Stomach smooth muscle (tissue), 2 donors: ENCODE data around the gene EMP3.
"Not testable (repeated sequence)": the region's sequence is repeated elsewhere in the genome, so short reads cannot be mapped to it uniquely, and the experiment has no call there.

Experiments
- H3K27ac ChIP-seq: one replicate; pipeline ENCODE4 v1.7.0; 2013; ENCODE audit warnings: mild to moderate bottlenecking, low read length, inconsistent platforms
- H3K27me3 ChIP-seq, 2 donors: one replicate each; pipeline ENCODE4 v1.7.0; 2013; ENCODE audit warnings: low read length in 2 of 2; ENCODE audit not compliant: insufficient read depth in 2 of 2, control insufficient read depth in 1 of 2
- H3K36me3 ChIP-seq, 2 donors: one replicate each; pipeline ENCODE4 v1.7.0; 2013; ENCODE audit warnings: low read length in 2 of 2; ENCODE audit not compliant: control insufficient read depth in 2 of 2, insufficient read depth in 2 of 2
- H3K4me1 ChIP-seq: one replicate; pipeline ENCODE4 v1.7.0; 2013; ENCODE audit warnings: low read length; ENCODE audit not compliant: control insufficient read depth, insufficient read depth
- H3K4me3 ChIP-seq, 2 donors: one replicate each; pipeline ENCODE4 v1.7.0; 2013; ENCODE audit warnings: low read length in 2 of 2
- H3K9ac ChIP-seq, 2 donors: one replicate each; pipeline ENCODE4 v1.7.0; 2013; ENCODE audit warnings: low read length in 2 of 2, mild to moderate bottlenecking in 1 of 2
- H3K9me3 ChIP-seq, 2 donors: one replicate each; pipeline ENCODE4 v1.7.0; 2013; ENCODE audit warnings: low read length in 2 of 2; ENCODE audit not compliant: control insufficient read depth in 2 of 2
- donor health status: healthy.
- donor health status: Pancreatic carcinoma.

Gene EMP3

DNA sequence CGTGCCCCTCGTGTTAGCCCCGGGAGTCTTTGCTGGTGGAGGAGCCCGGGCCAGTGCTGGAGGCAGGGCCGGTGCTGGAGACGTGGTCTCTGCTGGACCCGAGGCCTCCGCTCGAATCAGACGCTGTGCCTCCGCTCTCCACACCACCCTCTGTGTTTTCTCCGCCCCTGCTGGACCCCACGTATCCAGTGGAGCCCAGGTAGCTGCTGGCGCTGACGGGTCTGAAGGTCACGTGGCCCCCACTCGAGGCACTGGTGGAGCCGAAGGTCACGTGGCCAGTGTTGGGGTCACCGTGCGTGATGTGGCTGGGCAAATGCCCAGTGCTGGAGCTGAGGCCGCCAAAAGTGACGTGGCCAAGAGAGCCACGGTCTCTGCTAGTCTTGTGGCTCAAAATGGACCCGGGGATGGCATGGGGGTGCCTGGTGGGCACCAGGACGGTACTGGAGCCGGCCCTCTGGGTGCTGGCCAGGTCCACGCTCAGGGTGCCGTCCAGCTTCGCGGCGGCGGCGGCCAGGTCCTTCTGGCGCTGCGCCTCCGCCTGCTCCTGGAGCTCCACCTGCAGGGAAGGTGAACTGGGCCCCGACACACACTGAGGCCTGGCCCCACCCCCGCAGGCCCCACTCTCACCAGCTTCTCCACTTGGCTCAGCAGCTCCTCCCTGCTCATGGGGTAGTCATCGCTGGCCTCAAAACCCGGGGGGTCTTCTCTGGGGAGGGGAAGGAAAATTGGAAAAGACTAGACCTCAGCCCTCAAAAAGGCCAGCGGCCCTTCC, 28.2 kb upstream of the EMP3 start:
- H3K27me3 ChIP-seq, result peaks cover 0 to 4% of the 10 kb centered on the region in 2 donors
- H3K4me3 ChIP-seq, result no peak overlapping the region
- no peak overlapping the region for H3K9ac ChIP-seq
- no peaks in the 10 kb centered on the region for H3K4me1 ChIP-seq
- no peaks in the 10 kb centered on the region for H3K36me3 ChIP-seq
- H3K27ac ChIP-seq, result no peak overlapping the region
- no peaks in the 10 kb centered on the region for H3K9me3 ChIP-seq

DNA sequence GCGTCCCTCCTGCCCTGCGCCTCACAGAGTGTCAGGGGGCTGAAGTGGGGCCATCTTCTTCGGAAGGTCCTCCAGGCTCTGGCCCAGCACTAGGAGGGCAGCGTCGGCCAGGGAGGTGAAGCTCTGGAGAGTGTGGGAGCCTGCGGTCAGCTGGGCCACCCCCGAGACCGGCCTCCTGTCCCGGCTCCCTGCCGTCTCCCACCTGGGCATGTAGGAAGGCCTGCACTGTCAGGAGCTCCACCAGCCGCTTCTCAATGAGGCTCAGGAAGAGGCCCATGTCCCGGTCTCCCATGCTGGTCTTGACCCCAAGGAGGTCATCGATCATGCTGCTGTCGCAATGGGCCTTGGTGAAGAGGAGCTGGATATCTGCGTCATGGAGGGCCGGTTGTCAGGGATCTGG, 27.4 kb upstream of the EMP3 start:
- H3K36me3 ChIP-seq, result no peaks in the 10 kb centered on the region
- peaks cover 0 to 2% of the 10 kb centered on the region in 2 donors for H3K27me3 ChIP-seq
- no peaks in the 10 kb centered on the region for H3K9me3 ChIP-seq
- H3K4me1 ChIP-seq, result no peaks in the 10 kb centered on the region
- H3K9ac ChIP-seq, result no peak overlapping the region
- H3K4me3 ChIP-seq, result no peak overlapping the region
- H3K27ac ChIP-seq, result no peak overlapping the region

DNA sequence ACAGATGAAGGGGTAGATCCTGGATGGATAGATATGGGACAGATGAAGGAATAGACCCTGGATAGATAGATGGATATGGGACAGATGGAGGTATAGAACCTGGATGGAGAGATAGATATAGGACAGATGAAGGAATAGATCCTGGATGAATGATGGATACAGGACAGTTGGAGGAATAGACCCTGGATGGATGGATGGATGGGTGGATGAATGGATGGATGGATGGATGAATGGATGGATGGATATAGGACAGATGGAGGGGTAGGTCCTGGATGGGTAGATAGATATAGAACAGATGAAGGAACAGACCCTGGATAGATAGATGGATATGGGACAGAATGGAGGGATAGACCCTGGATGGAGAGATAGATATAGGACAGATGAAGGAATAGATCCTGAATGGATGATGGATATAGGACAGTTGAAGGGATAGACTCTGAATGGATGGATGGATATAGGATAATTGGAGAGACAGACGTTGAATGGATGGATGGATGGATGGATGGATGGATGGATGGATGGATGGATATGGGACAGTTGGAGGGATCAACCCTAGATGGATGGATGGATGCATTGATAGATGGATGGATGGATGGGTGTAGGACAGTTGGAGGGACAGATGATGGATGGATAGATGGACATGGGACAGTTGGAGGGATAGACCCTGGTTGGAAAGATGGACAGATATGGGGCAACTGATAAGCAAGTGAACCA, 23.3 kb upstream of the EMP3 start:
- Histone ChIP-seq H3K4me3 (no peak overlapping the region), H3K4me1 (no peaks in the 10 kb centered on the region), H3K9ac (no peak overlapping the region), H3K36me3 (no peaks in the 10 kb centered on the region), H3K9me3 (no peaks in the 10 kb centered on the region), H3K27me3 (no peaks in the 10 kb centered on the region), H3K27ac (no peak overlapping the region)

DNA sequence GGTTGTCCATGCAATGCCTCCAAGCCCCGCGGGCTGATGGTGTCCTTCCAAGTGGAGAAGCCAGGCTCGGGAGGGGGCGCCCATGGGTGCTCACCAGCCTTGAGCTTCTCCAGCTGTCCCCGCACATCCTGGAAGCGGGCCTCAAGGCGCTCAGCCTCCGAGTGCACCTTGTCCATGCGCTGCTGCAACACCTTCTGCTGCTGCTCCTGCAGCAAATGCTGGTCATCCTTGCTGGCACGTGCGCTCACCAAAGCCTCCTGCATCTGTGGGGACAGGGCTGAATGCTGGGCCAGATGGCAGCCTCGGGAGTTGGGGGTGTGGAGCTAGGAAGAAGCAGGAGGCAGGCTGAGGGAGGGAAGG, 22.8 kb upstream of the EMP3 start:
- no peak overlapping the region for H3K4me3 ChIP-seq
- H3K9me3 ChIP-seq, result no peaks in the 10 kb centered on the region

DNA sequence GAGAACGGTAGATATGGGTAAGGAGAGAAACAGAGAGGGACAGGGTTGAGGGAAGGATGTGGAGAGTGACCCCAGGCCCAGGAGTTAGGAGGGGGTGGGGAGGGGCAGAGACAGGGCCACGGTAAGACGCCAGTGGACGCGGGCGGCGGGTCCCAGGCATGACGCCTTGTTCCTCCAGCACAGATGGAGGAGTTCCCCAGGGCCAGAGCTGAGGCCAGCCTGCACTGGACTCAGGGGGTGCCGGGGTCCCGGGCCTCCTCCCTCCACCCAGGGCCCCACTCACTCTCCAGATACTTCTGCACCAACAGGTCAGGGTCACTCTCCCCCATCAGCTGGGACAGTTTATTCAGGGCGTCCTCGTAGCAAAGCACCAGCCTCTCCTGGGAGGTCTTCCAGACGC, 22.0 kb upstream of the EMP3 start:
- Histone ChIP-seq H3K9ac (no peak overlapping the region), H3K27ac (no peak overlapping the region), H3K9me3 (no peaks in the 10 kb centered on the region), H3K4me1 (no peaks in the 10 kb centered on the region), H3K4me3 (no peak overlapping the region), H3K27me3 (no peaks in the 10 kb centered on the region), H3K36me3 (no peaks in the 10 kb centered on the region)

More for the DNA sequence above, 22.8 kb upstream of the EMP3 start:
- H3K4me1 ChIP-seq, result no peaks in the 10 kb centered on the region
- no peak overlapping the region for H3K9ac ChIP-seq
- H3K27me3 ChIP-seq, result no peaks in the 10 kb centered on the region
- H3K36me3 ChIP-seq, result no peaks in the 10 kb centered on the region
- H3K27ac ChIP-seq, result no peak overlapping the region

DNA sequence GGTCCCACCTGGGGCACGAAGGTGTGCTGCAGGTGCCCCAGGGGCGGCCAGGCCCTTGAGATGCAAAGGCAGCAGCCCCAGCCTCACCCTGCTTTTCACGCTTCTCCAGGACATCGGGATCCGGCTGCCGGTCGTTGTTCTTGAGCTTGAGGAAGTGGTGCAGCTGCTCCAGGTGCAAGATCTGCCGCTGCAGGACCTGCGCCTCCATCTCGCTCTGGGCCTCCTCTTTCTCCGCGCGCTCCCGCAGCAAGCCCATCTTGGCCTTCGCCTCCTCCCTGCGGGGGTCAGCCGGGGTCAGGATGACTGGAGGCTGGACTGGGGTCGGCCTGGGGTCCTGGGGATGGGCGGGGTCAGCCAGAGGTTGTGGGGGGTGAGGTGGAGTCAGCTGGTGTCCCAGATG, 21.5 kb upstream of the EMP3 start:
- Histone ChIP-seq H3K4me3 (no peak overlapping the region), H3K4me1 (no peaks in the 10 kb centered on the region), H3K27ac (no peak overlapping the region), H3K9me3 (no peaks in the 10 kb centered on the region), H3K27me3 (no peaks in the 10 kb centered on the region), H3K9ac (no peak overlapping the region), H3K36me3 (no peaks in the 10 kb centered on the region)

DNA sequence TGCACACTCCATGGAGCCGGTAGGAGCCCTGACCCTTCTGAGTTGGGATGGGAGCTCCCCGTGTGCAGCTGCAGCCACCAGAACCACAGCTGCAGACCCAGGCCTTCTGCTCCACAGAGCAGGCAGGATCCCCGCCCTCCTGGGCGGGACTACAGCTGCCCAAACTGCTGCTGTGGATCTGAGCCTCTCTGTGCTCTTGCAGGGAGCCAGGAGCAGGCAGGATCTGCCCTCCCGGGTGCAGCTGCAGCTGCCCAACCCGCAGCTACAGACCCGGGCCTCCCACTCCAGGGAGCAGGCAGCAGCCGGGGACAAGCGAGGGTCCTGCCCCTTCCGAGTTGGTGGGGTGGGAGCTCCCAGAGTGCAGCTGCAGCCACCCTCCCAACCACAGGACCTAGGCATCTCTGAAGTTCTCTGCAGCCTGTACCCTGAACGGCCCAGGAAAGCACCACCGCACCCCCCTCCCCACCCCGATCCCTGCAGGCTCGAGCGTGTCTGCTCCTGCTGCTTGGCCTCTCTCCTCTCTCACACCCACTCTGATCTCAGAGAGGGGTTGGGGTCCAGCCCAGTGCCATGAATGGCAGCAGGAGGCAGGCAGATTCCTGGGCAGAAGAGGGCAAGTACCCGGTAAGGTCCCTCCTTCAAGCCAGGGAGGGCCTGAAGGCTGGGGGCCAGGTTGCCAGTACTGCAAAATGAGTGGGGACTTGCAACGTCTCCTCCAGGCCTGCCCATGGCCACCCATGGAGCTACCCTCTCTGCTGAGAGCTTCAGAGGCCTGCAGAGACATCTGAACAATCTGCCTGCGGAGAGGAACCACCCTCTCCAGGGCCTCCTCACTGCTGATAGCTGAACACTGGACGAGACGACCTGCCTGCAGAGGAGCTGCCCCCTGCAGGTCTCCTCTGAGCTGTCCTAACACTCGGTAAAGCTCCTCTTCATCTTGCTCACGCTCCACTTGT, 16.4 kb upstream of the EMP3 start:
- Histone ChIP-seq H3K27ac (no peak overlapping the region), H3K9ac (no peak overlapping the region)

DNA sequence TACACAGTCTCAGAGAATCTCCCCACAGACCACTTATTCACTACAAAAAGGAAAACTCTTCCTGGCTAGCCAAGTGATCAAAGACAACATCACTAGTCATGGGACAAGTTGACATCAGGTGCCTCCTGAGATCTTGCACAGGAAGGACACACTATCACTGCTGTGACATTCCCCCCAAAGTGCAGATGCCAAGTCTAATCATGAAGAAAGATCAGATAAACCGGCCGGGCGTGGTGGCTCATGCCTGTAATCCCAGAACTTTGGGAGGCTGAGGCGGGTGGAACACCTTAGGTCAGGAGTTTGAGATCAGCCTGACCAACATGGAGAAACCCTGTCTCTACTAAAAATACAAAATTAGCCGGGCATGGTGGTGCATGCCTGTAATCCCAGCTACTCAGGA, 15.6 kb upstream of the EMP3 start:
- H3K4me1 ChIP-seq, H3K4me3 ChIP-seq, H3K36me3 ChIP-seq, H3K27ac ChIP-seq, H3K9ac ChIP-seq, H3K9me3 ChIP-seq, H3K27me3 ChIP-seq: not testable (repeated sequence)

More for the DNA sequence above, 16.4 kb upstream of the EMP3 start:
- Histone ChIP-seq H3K27me3 (no peaks in the 10 kb centered on the region), H3K4me1 (no peaks in the 10 kb centered on the region), H3K4me3 (no peak overlapping the region), H3K9me3 (no peaks in the 10 kb centered on the region), H3K36me3 (no peaks in the 10 kb centered on the region)

DNA sequence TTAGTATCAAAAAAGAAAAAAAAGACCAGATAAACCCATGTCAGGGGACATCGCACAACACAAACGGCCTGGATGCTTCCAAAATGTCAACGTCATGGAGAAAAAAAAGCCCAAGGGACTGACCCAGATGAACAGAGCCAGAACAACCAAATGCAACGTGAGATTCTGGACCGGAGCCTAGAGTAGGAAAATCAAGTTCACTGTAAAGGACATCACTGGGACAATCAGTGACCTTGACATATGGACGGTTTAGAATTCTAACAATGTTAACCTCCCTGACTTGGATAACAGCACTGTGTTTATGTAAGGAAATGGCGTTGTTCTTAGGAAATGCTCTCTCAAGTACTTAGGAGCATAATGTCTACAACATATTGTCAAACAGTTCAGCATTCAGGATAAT, 15.1 kb upstream of the EMP3 start:
- H3K36me3 ChIP-seq, result no peaks in the 10 kb centered on the region
- H3K4me3 ChIP-seq, result no peak overlapping the region
- H3K4me1 ChIP-seq, result no peaks in the 10 kb centered on the region
- no peaks in the 10 kb centered on the region for H3K27me3 ChIP-seq
- H3K9ac ChIP-seq, result no peak overlapping the region
- no peaks in the 10 kb centered on the region for H3K9me3 ChIP-seq
- H3K27ac ChIP-seq, result no peak overlapping the region

DNA sequence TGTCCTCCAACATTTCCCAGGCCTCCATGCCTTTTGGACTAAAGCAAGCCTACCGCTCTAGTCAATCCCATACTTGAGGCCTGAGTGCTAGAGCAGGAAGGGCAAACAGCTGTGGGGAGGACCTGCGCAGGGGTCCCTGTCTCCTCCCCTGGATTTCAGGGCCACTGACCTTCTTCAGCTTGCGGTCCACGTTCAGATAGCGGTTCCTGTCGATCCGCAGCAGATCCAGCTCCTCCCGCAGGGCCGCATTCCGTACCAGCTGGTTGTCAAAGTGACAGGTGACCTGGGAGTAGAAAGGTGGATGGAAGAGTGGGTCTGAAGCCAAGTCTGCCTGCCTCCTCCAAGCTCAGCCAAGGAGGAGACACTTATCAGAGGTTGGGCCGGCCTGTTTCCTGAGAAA, 14.0 kb upstream of the EMP3 start:
- no peak overlapping the region for H3K9ac ChIP-seq
- no peaks in the 10 kb centered on the region for H3K36me3 ChIP-seq

More for the DNA sequence above, 14.0 kb upstream of the EMP3 start:
- Histone ChIP-seq H3K27ac (no peak overlapping the region), H3K9me3 (no peaks in the 10 kb centered on the region), H3K4me3 (no peak overlapping the region), H3K4me1 (no peaks in the 10 kb centered on the region), H3K27me3 (no peaks in the 10 kb centered on the region)
